EH (cell line): Measurements from ENCODE around the gene MYO15B.
A peak's percentile ranks its signal among the peaks of the same experiment; 100 is the strongest.
"Not testable (repeated sequence)": the region's sequence is repeated elsewhere in the genome, so short reads cannot be mapped to it uniquely, and the experiment has no call there.

Experiments
- DNase-seq: peaks from one replicate; pipeline ENCODE4 v3.0.0-alpha.2; 2015; ENCODE audit warnings: low read depth

MYO15B gene

DNA sequence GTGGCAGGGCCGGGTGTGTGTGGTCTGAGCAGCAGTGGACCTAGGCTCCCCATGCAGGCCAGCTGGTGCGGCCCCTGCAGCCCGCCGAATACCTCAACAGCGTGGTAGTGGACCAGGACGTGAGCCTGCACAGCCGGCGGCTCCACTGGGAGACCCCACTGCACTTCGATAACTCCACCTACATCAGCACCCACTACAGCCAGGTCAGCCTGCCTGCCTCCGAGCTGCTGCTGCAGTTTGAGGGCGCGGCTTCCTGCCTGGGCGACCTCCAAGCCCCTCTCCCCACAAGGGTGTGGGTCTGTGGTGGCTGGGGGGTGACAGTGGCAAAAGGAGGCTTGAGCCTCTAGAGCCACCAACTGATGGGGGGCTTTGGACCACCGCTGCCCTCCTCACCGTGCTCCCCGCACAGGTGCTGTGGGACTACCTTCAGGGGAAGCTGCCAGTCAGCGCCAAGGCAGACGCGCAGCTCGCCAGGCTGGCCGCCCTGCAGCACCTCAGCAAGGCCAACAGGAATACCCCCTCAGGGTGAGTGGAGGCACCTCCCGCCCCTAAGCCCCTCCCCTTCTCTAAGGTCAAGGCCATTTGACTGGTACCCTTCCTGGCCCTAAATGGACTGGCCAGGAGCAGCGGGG, 37.2 kb downstream of the MYO15B start:
- no peak for DNase-seq

DNA sequence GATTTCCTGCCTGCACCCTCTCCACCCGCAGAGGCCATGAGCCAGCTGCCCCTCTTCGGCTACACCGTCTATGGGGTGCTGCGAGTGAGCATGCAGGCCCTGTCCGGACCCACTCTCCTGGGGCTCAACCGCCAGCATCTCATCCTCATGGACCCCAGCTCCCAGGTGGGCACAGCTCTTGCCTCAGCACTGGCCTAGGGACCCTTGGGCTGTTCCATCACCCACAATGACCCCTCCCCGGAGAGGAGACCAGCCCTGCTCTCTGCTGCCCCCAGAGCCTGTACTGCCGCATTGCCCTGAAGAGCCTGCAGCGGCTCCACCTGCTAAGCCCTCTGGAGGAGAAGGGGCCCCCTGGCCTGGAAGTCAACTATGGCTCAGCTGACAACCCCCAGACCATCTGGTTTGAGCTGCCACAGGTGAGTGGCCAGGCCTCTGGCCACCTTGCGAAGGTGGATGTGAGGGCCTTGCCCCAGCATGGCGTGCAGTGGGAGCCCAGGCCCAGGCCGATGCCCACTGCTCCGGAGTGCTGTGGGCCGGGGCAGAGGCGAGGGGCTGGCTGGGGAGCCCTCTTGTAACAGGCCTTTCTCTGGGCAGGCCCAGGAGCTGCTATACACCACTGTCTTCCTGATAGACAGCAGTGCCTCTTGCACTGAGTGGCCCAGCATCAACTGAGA, 38.4 kb downstream of the MYO15B start:
- DNase-seq, result peak; percentile 24

DNA sequence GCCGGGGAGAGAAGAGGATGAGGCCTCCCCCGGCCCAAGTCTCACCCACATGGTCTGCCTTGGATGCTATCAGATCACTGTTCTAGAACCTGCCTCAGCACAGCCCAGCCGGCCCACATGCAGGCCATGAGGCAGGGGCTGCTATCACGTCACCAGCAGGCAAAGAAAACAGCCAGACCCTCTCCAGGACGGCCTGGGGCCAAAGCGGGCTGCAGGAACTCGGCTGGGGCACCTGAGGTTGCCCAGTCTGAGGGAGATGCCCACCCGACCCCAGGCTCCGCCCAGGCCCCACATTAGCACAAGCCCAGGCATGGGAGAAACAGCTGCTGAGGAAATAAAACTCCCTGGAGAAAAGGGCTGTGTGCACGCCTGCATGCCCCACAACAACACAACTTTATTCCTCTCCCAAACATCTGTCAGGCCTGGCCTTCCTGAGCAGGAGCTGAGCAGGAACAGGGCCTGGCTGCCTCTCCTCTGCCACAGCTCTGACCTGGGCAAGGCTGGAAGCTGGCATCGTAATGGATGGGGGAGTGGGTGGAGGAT, 39.0 kb downstream of the MYO15B start:
- no peak for DNase-seq

DNA sequence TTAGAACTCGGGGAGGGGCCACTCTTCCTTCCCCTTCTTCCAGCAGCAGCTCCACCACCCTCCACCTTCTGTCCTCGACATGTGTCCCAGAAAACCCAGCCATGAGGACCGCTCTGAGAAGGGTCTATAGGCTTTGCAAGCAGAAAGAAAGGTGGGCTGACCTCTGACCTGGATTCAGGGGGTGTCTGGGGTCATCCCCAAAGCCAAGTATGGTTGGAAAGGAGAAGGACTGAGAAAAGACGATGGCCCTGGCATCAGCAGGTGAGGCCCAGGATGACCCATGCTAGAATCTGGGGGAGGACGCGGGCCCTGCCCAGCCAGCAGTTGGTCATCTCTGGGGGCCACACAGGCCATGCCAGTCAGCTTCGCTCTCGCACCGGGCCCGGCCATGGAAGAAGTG, 39.5 kb downstream of the MYO15B start:
- no peak for DNase-seq

DNA sequence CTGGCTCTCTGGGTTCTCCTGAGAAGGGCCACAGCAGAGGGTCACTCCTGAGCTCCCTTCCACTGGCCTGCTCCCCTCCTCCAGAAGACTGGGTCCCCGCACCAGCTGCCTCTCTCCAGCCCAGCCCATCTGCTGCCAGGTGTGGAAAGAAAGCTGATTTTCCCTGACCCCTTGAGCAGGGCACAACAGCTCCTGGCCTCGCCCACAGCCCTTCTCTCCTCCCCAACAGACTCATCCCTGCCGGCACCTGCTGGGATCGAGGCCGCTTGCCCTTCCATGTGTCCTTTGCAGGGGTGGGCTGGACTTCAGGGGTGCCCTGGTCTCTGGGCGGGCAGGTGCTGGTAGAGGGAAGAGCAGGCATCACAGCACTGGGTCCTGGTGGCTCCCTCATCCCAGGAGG, 40.8 kb downstream of the MYO15B start:
- no peak for DNase-seq

DNA sequence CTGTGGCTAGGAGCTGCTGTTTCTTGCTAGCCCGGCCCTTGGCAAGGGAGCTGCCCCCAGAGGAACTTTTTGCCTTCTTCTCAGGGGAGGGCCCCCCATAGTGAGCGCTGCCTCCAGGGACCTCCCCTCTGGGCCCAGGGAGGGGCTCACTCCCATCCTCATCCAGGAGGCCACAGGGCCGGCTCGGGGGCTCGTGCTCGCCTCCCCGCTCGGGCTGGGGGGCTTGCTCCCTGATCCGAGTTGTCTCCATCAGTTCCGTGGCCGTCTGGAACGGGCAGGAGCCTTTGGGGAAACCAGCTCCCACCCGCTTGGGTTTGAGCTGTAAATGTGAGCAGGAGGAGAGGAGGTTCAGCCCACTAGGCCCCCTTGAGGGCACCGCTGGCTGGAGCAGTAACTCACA, 41.6 kb downstream of the MYO15B start:
- DNase-seq, result no peak

DNA sequence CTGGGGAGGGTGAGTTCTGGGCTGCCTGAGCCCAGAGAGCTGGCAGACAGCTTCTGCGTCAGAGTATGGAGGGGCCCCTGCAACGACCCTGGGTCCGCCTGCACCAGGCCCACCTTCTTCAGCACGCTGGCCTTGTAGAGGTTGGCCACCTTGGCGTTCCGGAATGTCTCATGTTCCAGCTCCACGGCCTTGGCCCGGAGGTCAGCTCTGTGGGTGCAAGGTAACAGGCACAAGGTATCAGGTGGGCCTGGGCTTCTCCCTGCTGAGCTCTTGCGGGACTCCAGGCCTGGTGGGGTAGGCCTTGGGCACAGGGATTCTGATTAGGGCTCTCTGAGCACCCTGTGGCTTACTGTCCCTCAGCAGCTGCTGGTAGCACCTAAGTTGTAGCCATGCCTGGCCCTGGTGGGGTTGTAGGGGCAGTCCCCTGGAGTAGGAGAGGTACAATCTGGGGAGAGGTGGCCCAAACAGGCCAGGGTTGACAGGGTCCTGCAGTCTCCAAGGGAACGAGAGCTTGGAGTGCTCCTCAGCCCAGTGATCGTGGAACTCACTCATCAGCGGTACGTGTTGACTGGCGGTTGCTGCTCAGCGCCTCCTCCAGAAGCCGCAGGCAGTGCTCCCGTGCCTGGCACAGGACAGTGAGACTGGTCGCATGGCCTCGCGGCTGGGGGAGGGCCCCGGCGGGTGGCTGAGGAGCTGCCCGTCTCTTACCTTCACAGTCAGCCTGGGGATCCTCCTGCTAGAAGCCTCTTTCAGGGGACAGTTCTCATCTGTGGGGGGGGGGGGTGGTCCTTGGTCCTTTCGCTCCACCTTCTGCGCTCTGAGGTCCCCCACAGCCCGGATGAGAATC, 42.7 kb downstream of the MYO15B start:
- DNase-seq, result no peak

DNA sequence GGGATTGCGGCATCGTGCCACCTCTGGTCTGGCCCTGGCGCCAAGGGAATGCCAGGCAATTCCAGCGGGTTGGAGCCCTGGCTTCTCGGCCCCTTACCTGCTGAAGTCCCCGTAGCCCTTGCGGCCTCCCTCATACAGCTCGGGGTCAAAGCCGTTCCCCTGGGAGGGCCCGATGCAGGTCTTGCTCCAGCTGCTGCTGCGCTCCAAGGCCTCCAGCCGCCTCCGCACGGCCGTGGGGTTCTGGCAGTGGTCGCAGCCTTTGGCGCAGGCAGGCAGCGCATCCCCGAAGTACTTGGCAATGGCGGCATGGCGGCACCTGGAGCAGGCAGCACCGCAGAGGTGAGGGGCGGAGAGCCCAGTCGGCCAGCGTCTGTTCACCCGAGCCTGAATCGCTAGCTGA, 43.8 kb downstream of the MYO15B start:
- no peak for DNase-seq

DNA sequence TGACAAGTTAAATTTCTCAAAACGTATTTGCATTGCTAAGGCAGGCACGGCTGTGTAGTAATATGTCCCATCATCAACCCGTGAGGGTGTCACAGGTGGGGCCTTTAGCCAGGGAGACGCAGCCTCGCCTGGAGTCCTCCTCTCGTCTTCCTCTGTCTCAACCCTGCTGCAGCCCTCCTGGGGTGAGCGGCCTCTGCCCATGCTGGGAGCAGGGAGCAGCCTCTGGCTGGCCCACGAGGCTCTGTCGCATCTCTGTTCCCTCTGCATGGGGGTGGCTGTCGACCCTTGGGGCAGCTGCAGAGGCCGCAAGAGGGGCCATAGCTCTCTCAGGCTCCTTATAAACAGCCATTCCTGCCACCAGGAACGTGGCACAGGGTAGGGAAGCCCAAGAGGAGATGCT, 44.8 kb downstream of the MYO15B start:
- no peak for DNase-seq

DNA sequence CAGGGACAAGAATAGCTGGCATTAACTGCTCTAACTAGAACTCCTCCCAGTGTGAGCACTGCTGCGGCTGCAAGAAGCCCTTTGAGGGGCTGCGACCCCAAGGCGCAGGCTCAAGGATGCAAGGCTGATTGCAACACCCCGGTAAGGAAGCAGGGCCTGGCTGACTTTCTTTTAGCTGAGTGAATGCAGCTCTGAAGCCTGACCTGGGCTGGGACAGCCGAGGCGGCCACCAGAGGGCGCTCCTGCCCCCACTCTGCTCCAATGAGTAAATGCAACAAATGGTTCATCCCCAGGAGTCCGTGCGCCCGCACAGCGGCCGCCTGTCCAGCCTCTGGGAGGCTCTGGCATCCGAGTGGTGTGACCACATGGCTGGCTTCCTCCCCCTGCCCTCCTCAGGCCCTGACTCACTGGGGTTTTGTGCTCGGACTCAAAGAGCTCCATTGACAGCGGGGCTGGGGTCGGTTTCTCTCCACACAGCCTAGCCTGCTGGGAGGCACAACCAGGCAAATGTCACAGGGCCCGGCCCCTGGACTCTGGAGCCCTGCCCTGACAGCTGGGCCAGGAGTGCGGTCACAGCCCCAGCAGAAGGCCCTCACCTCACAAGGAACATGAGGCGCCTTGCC, 45.4 kb downstream of the MYO15B start, which contains the start of gene SMIM5:
Gene SMIM5 (plus strand): TSS at position 572 of the 623 bp plus-strand sequence. CDS start 6,768 bp downstream, outside the sequence.
- peak; percentile 90 for DNase-seq

DNA sequence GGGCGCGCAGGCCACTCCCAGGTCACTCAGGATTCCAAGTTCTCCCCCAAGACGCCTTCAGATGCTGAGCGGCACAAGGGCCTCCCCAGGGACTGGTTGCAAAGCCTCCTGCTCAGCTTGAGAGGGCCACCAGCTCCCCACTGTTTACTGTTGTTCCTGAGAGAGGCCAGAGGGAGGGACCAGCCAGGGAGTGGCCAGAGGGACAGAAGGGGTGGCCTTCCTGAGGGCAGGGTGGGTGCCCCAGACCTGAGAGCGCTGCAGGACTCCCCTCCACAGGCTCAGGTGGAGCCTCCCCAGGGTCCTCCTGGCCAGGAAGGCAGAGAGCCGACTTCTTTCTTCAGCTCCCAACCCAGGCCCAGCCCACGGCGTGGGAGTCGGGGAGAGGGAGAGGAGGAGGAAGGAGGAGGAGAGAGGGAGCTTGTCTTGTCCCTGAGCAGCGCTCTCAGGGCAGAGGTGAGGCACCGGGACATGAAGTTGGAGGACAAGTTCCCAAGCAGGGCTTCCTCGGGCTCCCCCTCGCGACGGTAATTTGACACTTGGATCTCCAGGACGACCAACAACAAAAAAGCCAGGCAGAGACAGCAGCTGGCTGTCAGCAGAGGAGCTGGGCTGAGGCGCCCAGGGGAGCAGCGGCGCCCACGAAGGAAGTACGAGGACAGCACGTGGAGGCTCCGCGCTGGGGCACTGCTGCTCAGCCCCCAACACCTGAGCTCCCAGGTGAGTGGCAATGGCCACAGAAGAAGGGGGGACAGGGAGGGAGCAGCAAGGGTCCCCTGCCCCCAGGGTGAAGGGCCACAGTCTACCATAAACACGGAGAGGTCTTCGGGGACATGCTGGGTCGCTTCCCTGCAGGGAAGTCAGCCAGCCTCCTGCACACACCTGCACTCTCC, 46.1 kb downstream of the MYO15B start:
- peak; percentile 93 for DNase-seq

DNA sequence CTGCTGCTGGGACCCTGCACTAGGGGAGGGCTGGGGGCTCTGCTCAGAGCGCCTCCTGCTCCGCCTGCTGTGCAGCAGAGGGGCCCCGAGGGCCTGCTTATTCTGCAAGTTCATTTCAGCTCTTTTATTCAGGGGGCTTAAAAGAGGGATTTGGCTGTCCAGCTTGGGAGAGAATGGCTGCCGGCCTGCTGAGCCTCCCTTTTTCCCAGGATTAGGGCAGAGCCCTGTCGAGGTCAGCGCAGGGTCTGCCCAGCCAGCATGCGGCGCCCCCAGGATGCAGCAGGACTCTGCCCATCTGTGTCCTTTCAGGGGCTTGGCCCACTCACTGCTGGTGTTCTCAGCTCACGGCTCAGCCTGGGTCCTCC, 46.8 kb downstream of the MYO15B start:
- DNase-seq, result no peak

DNA sequence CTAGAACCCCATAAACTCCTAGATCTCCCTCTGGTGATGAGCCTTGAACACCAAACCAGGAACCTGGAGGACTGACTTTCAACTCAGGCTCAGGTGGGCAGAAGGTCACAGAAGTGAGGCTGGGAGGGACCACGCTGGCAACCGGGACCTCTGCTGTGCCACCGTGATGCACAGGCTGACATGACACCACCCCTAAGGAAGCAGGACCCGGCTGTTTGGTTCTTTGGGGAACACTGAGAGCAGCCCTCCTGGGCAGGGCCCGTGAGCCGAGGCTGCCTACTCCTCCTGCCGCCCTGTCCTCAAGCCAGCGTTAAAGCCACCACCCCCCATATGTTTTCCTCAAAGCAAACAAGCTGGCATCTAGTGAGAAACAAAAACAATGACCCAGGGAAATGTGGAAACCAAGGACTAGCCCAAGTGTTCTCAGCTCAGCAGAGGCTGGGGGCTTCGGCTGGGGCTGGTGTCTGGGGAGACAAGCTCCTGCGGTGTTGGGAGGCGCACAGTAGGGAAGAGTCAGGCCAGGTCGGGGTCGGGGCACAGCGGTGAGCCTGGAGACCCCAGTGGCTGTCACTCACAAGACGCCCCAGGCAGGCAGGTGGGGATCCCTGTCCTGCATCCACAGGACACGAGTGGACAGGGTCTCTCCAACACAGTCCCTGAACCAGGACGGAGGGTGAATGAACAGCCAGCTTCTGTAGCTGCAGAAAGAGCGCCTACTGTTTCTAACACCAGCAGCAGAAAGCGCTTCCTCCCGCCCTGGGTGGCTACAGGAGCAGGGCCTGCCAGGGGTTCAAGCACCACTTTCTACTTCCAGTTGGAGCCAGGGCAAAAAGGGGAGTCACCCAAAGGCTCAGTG, 47.4 kb downstream of the MYO15B start:
- no peak for DNase-seq

DNA sequence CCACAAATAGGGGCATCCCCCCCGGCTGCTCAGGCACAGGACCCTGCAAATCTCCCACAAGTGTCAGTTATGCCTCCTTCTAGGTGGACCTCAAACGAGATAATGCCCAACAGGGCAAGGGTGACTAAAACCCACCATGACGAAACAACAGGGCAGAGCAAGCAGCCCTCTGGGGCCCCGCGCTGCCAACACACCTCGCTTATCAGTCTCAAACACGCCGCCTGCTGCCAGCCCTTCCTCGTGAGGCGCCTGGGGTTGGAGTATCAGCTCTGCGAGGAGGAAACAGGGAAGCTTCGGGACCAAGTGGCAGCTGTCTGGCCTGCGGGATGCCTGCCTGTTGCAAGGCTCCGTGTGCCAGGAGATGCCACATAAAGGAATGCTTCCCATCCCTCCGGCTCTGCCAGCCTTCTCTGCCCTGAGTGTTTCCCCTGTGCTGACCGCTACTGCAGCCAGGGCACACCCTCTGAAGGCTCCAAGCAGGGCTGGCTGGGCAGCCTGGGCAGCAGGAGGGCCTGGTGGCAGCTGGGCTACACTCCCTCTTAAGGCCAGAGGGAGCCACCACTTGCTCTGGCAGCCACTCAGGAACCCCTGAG, 48.1 kb downstream of the MYO15B start:
- DNase-seq, result no peak

DNA sequence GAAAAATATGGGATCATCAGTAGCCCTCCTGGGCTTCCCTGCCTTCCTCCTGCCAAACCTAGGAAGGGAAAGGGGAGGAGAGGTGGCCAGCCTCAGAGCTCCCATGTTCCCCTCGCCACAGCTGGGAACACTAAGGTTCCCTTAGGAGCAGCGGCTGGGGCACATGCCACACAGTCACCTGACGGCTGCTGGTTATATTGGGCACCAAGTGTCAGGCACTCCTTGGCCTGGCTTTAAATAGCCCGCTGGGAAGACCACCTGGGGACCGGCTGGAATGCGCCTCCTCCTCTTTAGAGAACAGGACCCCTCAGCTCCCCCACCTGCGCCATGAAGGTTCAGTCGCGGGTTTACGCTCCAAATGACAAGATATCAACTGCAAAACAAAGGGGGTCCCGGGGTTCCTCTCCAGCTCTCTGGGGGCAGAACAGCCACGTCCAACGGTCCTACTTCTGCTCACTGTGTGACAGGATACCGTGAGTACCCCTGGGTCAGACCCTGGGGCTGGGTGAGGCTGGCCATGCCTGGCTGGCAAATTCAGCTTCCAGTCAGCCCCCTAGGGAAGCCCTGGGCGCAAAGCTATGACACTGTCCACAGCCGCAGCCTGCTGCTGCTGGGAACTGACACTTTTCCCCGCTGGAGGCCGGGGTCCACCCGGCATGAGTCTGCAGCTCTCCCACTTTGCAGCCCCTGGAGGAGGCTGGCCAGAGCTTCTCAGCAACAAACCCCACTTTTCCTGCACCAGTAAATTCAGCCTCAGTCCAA, 49.0 kb downstream of the MYO15B start:
- DNase-seq, result no peak

DNA sequence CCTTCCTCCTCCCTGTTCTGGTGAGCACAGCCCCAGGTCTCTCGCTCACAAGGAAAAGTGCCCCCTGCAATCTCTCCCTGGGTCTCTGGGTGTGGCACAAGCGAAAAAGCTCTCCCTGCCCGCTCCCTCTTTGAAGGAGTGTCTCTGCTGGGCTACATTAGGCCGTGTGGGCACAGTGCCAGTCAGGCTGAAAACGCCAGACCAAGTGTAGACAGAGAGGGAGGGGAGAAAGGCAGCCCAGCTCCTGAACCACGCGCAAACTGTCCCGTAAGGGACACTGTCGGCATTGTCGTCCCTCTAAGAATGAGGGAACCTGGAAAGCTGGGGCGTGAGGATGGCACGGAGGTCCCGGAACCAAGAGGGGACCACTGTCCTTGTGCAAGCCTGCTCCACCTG, 49.5 kb downstream of the MYO15B start:
- no peak for DNase-seq

DNA sequence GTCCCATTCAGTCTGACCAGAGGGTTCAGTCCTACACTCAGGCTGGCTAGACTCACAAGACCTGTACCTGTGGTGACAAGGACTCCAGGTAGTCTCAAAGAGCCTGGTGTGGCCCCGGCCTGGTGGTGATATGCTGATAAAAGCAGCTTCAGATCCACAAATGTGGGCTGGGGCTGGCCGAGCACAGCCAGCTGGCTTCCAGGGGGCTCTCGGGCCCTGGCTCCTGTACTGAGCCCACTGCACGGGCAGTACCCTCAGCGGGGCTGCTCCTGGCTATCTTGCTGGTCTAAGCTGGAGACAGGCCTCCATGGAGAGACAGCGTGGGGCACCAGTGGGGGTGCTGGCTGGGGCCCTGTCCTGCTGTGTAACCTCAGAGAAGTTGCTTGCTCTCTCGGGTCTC, 50.0 kb downstream of the MYO15B start:
- DNase-seq, result no peak

DNA sequence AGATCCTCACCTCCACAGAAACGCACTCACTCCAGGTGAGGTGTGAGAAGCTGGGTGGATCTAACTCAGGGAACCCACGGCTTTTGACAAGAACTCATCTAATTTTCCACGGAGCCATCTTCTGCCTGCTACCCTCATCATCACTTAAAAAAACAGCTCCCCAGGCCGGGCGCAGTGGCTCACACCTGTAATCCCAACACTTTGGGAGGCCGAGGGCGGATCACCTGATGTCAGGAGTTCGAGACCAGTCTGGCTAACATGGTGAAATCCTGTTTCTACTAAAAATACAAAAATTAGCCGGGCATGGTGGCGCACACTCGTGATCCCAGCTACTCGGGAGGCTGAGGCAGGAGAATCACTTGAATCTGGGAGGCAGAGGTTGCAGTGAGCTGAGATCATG, 50.4 kb downstream of the MYO15B start:
- DNase-seq, result not testable (repeated sequence)

DNA sequence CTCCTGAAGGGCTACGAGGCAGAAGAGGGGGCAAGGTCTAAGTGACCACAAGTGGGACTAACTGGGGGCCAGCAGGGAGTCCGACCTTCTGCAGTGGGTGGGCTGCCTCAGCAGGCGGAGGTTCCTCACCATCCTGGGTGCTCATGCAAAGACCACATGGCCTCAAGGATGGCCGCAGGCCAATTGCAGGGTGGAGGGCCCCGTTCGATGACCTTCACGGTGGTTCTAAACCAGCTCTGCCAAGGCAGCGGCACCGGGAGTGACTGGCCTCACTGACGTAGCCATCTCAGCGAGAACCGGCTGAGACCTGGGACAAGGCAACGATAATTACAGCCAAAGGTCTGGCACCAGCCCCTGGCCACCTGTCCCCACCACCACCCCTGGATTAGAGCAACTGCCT, 51.3 kb downstream of the MYO15B start:
- DNase-seq, result no peak
